ENCODE measurements around the gene DDX20.
"Not testable (repeated sequence)": the region's sequence is repeated elsewhere in the genome, so short reads cannot be mapped to it uniquely, and the experiment has no call there.

DDX20 gene

GRCh38 chr1:111789666-111790316 is 34.1 kb downstream of the DDX20 start:
- DNase-seq (ENCODE audit: low spot score) = no peak

GRCh38 chr1:111791776-111792175 is 36.1 kb downstream of the DDX20 start:
- DNase-seq (ENCODE audit: low spot score) = no peak

GRCh38 chr1:111792249-111792648 is 36.5 kb downstream of the DDX20 start:
- DNase-seq (ENCODE audit: low spot score) = no peak

- no peak for DNase-seq (ENCODE audit: low spot score)
Observed at GRCh38 chr1:111793923-111794322, 38.2 kb downstream of the DDX20 start.

- DNase-seq (ENCODE audit: low spot score) = no peak
Observed at GRCh38 chr1:111795401-111795800, 39.7 kb downstream of the DDX20 start.

GRCh38 chr1:111798580-111798979 is 42.9 kb downstream of the DDX20 start:
- no peak for DNase-seq (ENCODE audit: low spot score)

GRCh38 chr1:111799722-111800121 is 44.0 kb downstream of the DDX20 start:
- DNase-seq (ENCODE audit: low spot score) = not testable (repeated sequence)

- DNase-seq (ENCODE audit: low spot score) = no peak
Observed at GRCh38 chr1:111801071-111801850, 45.6 kb downstream of the DDX20 start.

- DNase-seq (ENCODE audit: low spot score) = no peak
Observed at GRCh38 chr1:111802110-111802509, 46.4 kb downstream of the DDX20 start.

GRCh38 chr1:111802984-111803383 is 47.3 kb downstream of the DDX20 start:
- DNase-seq (ENCODE audit: low spot score) = no peak

GRCh38 chr1:111803951-111804350 is 48.2 kb downstream of the DDX20 start:
- no peak for DNase-seq (ENCODE audit: low spot score)

GRCh38 chr1:111804776-111805175 is 49.1 kb downstream of the DDX20 start:
- DNase-seq (ENCODE audit: low spot score) = no peak

GRCh38 chr1:111805251-111805650 is 49.5 kb downstream of the DDX20 start:
- no peak for DNase-seq (ENCODE audit: low spot score)

- no peak for DNase-seq (ENCODE audit: low spot score)
Observed at GRCh38 chr1:111811891-111812290, 56.2 kb downstream of the DDX20 start.

GRCh38 chr1:111812306-111812705 is 56.6 kb downstream of the DDX20 start:
- no peak for DNase-seq (ENCODE audit: low spot score)

GRCh38 chr1:111813440-111814304 is 58.0 kb downstream of the DDX20 start:
- peak; percentile 6 for DNase-seq (ENCODE audit: low spot score)

- DNase-seq (ENCODE audit: low spot score) = no peak
Observed at GRCh38 chr1:111814305-111814628, 58.6 kb downstream of the DDX20 start.

- no peak for DNase-seq (ENCODE audit: low spot score)
Observed at GRCh38 chr1:111814642-111815041, 58.9 kb downstream of the DDX20 start.
